ENCODE measurements around the gene CLHC1. TPM values are rescaled to one million over a fixed set of nuclear protein-coding genes. Genes with fewer than 3 reads are reported as not detected.

The CLHC1 gene
- total and polyA plus RNA-seq, 4 donors = 0.45 to 4.9 (median 2.6) TPM

GRCh38 chr2:55163941-55164390, 68.1 kb downstream of the CLHC1 start (continued):
- TF ChIP-seq ZBTB33 (IDR thresholded peaks at IDR 0.05) (no peak), RAD21 (IDR thresholded peaks at IDR 0.05) (no peak)

DNA sequence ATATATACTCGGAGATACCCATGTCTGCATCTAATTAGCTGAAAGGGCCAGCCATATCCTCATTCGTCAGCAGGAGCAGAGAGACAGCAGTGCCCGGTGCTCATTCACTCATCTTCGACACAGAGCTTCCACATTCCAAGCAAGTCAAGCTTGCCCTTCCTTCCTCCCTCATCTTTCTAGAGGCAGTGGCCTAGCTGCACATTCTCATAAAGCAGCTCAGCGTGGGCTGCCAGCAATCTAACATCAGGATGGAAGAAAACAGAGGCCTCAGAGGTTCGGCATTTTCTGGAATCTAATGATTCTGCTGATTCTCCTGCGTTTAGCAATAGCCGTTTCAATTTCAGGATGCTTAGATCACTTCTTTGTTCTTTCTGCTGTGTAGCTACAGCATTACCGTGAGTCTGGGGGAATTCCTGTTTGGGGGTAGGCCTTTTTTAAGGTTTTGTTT, 68.8 kb downstream of the CLHC1 start:
- H3K27me3 ChIP-seq (ENCODE audit: control insufficient read depth in 4 of 4, insufficient read depth in 4 of 4, low read length in 3 of 4) = no peaks in the 10 kb centered on the region
- WGBS = 79% methylated on average over 9 of the region's 9 CpGs
- no peaks in the 10 kb centered on the region for H3K9me3 ChIP-seq (ENCODE audit: control insufficient read depth in 4 of 4, low read length in 3 of 4)
- TF ChIP-seq FOXA1 (IDR thresholded peaks at IDR 0.05) (no peak), RXRA (IDR thresholded peaks at IDR 0.05) (no peak), FOXA2 (IDR thresholded peaks at IDR 0.05) (no peak), SP1 (IDR thresholded peaks at IDR 0.05) (no peak), TAF1 (conservative IDR thresholded peaks at IDR 0.05) (no peak)
- TF ChIP-seq, protein P1, sequence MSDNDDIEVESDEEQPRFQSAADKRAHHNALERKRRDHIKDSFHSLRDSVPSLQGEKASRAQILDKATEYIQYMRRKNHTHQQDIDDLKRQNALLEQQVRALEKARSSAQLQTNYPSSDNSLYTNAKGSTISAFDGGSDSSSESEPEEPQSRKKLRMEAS (IDR thresholded peaks at IDR 0.05) = no peak
- H3K4me3 ChIP-seq (ENCODE audit: low read depth in 1 of 3, low read length in 3 of 3) = no peak overlapping the region
- DNase-seq (ENCODE audit: low spot score) = no peak
- H3K4me1 ChIP-seq (ENCODE audit: control insufficient read depth in 4 of 4, insufficient read depth in 4 of 4, low read length in 3 of 4) = peaks cover 0 to 11% (median 4%) of the 10 kb centered on the region in 4 donors
- no peak overlapping the region for H3K27ac ChIP-seq (ENCODE audit: low read depth in 1 of 2, low read length in 2 of 2)
- H3K36me3 ChIP-seq (ENCODE audit: control insufficient read depth in 4 of 4, insufficient read depth in 3 of 4, low read depth in 1 of 4, low read length in 3 of 4) = no peaks in the 10 kb centered on the region
- no peak overlapping the region for H3K9ac ChIP-seq (ENCODE audit: low read depth in 1 of 2, low read length in 2 of 2)

GRCh38 chr2:55162284-55163006, 69.6 kb downstream of the CLHC1 start:
- Histone ChIP-seq H3K27me3 (ENCODE audit: control insufficient read depth in 4 of 4, insufficient read depth in 4 of 4, low read length in 3 of 4) (no peaks in the 10 kb centered on the region), H3K4me1 (ENCODE audit: control insufficient read depth in 4 of 4, insufficient read depth in 4 of 4, low read length in 3 of 4) (peaks cover 0 to 11% (median 4%) of the 10 kb centered on the region in 4 donors), H3K9me3 (ENCODE audit: control insufficient read depth in 4 of 4, low read length in 3 of 4) (no peaks in the 10 kb centered on the region), H3K36me3 (ENCODE audit: control insufficient read depth in 4 of 4, insufficient read depth in 3 of 4, low read depth in 1 of 4, low read length in 3 of 4) (no peaks in the 10 kb centered on the region), H3K27ac (ENCODE audit: low read depth in 1 of 2, low read length in 2 of 2) (no peak overlapping the region), H3K9ac (ENCODE audit: low read depth in 1 of 2, low read length in 2 of 2) (no peak overlapping the region), H3K4me3 (ENCODE audit: low read depth in 1 of 3, low read length in 3 of 3) (no peak overlapping the region)
- TF ChIP-seq, protein P1 (IDR thresholded peaks at IDR 0.05) = no peak
- TF ChIP-seq FOXA2 (IDR thresholded peaks at IDR 0.05) (no peak), HNF4G (IDR thresholded peaks at IDR 0.05) (no peak), CTCF (IDR thresholded peaks at IDR 0.05; ENCODE audit: low read depth, low read length, missing input control) (no peak), RAD21 (IDR thresholded peaks at IDR 0.05) (no peak), JUND (IDR thresholded peaks at IDR 0.05) (no peak), RXRA (IDR thresholded peaks at IDR 0.05) (no peak), GABPA (IDR thresholded peaks at IDR 0.05 in 1 of 2, conservative IDR thresholded peaks at IDR 0.05 in 1 of 2) (no peak), EGR1 (IDR thresholded peaks at IDR 0.05; ENCODE audit: low read depth in 2 of 2) (no peak)
- TF ChIP-seq, protein P2, sequence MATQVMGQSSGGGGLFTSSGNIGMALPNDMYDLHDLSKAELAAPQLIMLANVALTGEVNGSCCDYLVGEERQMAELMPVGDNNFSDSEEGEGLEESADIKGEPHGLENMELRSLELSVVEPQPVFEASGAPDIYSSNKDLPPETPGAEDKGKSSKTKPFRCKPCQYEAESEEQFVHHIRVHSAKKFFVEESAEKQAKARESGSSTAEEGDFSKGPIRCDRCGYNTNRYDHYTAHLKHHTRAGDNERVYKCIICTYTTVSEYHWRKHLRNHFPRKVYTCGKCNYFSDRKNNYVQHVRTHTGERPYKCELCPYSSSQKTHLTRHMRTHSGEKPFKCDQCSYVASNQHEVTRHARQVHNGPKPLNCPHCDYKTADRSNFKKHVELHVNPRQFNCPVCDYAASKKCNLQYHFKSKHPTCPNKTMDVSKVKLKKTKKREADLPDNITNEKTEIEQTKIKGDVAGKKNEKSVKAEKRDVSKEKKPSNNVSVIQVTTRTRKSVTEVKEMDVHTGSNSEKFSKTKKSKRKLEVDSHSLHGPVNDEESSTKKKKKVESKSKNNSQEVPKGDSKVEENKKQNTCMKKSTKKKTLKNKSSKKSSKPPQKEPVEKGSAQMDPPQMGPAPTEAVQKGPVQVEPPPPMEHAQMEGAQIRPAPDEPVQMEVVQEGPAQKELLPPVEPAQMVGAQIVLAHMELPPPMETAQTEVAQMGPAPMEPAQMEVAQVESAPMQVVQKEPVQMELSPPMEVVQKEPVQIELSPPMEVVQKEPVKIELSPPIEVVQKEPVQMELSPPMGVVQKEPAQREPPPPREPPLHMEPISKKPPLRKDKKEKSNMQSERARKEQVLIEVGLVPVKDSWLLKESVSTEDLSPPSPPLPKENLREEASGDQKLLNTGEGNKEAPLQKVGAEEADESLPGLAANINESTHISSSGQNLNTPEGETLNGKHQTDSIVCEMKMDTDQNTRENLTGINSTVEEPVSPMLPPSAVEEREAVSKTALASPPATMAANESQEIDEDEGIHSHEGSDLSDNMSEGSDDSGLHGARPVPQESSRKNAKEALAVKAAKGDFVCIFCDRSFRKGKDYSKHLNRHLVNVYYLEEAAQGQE (IDR thresholded peaks at IDR 0.05) = no peak
- TF ChIP-seq, protein P3, sequence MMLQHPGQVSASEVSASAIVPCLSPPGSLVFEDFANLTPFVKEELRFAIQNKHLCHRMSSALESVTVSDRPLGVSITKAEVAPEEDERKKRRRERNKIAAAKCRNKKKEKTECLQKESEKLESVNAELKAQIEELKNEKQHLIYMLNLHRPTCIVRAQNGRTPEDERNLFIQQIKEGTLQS (IDR thresholded peaks at IDR 0.05) = no peak
- no peak for DNase-seq (ENCODE audit: low spot score)
- WGBS = 86% methylated on average over 11 of the region's 11 CpGs
